HG03103 (cell line): ENCODE measurements around the gene RTL10.

Experiments
- ATAC-seq: cut with Tn5 transposase; IDR thresholded peaks from one replicate; pipeline ENCODE4 v1.9.1; 2021; ENCODE audit warnings: low read depth; ENCODE audit not compliant: unreplicated experiment

The RTL10 gene

GRCh38 chr22:19866665-19867009, 12.0 kb upstream of the RTL10 start:
- no peak for ATAC-seq

GRCh38 chr22:19865141-19865829, 10.6 kb upstream of the RTL10 start:
- ATAC-seq: no peak

GRCh38 chr22:19864538-19865106, 9.9 kb upstream of the RTL10 start:
- ATAC-seq: no peak

- ATAC-seq: no peak
These were observed 8.9 kb upstream of the RTL10 start for GRCh38 chr22:19863571-19863970.

- no peak for ATAC-seq
These were observed 8.1 kb upstream of the RTL10 start for GRCh38 chr22:19862619-19863246.

GRCh38 chr22:19859861-19860510, 5.3 kb upstream of the RTL10 start:
- no peak for ATAC-seq

- ATAC-seq: no peak
These were observed 2.7 kb upstream of the RTL10 start for GRCh38 chr22:19857382-19857781.

GRCh38 chr22:19855504-19856409, 1.1 kb upstream of the RTL10 start:
- ATAC-seq: no peak

GRCh38 chr22:19853879-19854777, 546 bp downstream of the RTL10 start:
- ATAC-seq: no peak

GRCh38 chr22:19853058-19853878, 1.4 kb downstream of the RTL10 start:
- ATAC-seq: no peak

GRCh38 chr22:19852177-19852781, 2.4 kb downstream of the RTL10 start:
- ATAC-seq: no peak

GRCh38 chr22:19851291-19852176, 3.1 kb downstream of the RTL10 start:
- ATAC-seq: no peak

GRCh38 chr22:19850763-19851109, 3.9 kb downstream of the RTL10 start:
- ATAC-seq: no peak

- no peak for ATAC-seq
These were observed 4.6 kb downstream of the RTL10 start for GRCh38 chr22:19849835-19850762.

GRCh38 chr22:19848298-19849224, 6.1 kb downstream of the RTL10 start:
- no peak for ATAC-seq

- no peak for ATAC-seq
These were observed 7.4 kb downstream of the RTL10 start for GRCh38 chr22:19847345-19847632.
